Measurements from ENCODE around the gene SCN4B.
"Not testable (repeated sequence)": the region's sequence is repeated elsewhere in the genome, so short reads cannot be mapped to it uniquely, and the experiment has no call there.

SCN4B gene

DNA sequence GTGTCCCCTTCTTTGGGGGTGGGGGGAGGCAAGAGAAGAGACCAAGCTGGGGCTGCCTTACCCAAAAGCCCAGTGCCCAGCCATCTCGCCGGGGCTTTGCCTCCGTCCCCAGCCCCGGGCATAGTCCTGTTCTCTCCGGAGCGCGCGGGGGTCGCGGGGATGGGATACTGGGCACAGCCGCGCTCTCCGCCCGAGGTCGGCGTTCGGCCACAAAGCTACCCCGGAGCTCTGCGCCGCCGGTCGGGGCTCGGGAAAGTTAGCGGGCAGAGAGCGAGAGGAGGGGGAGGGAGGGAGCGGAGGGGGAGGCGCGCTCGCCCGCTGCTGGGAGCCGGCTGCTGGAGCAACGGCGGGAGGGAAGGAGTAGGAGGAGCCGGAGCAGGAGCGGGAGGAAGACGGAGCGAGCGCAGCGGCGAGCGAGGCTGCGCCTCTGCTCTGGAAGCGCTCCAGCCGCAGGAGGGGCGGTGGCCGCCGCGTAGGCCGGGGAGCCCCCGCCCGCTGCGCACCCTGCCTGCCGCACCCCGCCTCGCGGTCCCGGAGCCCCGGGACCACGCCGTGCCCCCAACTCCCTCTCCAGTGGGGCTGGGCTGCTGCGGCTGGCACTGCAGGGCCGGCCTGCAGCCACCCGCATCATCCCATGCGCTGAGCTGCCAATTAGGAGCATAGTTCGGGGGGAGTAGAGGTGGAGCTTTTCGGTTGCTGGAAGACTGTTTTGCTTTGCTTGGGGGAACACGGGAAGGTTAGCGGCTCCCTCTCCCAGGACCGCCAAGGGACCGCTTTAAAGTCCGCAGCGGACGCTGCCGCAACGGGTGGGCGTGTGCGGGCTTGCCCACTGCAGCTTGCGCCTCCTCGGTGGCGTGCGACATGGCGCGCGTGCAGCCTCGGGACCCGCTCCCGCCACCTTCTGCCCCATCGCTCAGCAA is at the start of gene SCN4B:
TSS of gene SCN4B (minus strand) at position 272 of the 920 bp plus-strand sequence. CDS start at position 122, 150 bp downstream.
- peak; percentile 88 for DNase-seq (ENCODE audit: low spot score)

DNA sequence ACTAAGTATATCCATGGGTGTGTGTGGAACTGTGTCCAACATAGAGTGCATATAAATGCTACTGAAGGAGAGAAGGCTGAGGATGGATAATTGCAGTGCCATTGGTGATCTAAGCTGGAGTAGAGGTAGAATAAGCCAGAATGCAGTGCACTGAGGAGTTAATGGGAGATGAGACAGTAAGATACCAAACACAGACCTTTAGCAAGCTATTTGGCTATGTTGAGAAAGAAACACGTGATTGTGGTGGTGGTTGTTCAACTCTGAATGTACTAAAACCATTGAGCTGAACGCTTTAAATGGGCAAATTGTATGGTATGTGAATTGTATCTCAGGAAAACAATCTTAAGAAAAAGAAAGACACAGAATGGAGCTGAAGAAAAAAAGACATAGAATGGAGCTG is 49.3 kb upstream of the SCN4B start:
- DNase-seq (ENCODE audit: low spot score) = no peak

DNA sequence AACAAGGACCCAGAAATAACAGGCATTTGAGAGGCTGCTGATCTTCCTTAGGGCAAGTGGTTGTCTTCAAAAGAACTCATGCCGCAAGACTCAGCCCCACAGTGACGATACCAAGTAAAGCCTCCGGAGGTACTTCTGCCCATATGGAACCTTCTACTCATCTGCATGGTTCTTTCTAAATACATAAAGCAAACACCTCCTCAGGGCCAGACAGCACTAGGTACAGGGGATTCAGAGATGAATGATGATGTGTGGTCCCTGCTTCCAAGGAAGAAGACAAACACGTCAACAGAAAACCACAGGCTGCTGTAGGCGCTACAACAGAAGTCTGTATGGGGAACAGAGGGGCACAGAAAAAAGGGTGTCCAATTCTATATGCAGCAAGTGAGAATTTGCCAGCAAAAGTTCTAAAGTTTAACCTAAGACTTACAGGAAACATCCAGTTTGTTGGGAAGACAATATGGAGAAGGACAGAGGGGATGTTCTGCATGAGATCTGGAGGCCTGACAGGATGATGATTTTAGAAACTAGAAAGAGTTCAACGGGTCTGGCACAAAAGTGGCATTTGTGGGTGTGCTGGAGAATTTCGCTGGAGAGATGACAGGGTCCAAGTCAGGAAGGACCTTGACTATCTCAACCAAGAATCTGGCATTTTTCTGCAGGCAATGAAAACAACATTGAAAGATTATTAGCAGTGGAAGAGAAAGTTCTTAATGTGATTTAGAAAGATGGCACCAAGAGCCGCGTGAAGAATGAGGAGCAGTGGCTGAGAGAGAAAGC is 48.5 kb upstream of the SCN4B start:
- no peak for DNase-seq (ENCODE audit: low spot score)

- no peak for DNase-seq (ENCODE audit: low spot score)
These were observed 47.9 kb upstream of the SCN4B start for GRCh38 chr11:118200497-118200896.

- no peak for DNase-seq (ENCODE audit: low spot score)
These were observed 46.5 kb upstream of the SCN4B start for GRCh38 chr11:118199135-118199534.

GRCh38 chr11:118198370-118198769 is 45.7 kb upstream of the SCN4B start:
- peak; percentile 84 for DNase-seq (ENCODE audit: low spot score)

DNA sequence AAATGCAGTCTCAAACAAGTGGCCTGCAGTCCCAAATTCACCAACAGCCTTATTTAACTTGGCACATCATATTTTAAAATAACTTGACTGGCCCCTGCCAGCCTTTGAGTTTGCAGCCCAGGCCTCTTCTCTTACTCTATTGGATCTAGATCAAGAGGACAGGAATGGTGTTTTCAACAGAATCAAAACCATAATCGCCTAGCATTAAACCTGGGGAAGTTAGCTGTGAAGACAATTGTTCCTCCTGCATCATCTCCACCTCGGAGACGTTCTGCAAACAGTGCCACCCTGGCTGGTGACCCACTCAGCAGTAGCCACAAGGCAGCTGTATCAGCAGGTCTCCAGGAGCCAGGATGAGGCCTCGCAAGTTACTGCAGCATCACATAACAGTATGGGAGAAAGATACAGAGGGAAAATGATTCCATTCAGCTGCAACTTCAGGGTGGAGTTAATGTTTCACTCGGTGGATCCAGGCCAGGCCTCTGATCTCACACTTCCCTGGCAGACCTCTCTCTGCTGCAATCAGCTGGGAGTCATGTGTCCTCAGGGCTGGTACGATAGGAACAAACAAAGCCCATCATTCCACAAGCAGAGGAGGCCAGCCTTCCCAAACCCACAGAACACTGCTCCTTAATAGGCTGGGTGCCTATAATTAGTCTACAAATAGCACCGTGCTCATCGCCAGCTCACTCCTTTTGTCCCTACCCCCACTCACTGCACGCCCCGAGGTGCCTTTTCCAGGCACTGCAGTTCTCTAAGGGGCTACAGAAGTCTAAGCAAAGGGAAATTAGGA is 42.4 kb upstream of the SCN4B start:
- peak; percentile 89 for DNase-seq (ENCODE audit: low spot score)

DNA sequence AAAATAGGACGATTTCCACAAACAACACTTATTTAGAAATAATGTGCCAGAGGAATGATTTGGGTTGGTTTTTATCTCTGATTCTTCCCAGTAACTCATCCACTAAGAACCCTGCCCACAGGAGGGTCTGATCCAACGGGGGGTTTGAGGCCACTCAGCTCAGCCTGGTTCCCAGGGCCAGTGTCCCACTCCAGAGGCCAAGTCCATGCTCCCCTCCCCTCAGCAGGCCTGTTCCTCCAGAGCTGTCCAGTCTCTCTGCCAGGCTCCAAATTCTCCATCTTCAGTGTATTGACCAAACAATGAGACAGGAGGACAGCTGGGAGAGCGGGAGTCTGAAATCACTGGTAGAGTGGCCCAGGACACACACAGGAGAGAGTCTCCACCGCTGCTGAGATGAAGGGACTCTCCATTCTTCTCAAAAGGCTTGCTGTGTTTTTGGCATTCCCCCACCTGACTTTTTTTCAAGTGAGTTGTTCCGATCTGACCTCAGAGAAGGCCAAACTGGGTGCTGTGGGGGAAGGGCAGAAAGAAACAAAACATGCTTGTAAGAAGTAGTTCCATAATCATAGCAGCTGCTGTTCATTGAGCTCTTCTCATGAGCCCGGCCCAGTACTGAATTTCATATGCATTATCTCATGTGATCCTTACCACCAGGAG is 41.4 kb upstream of the SCN4B start:
- no peak for DNase-seq (ENCODE audit: low spot score)

DNA sequence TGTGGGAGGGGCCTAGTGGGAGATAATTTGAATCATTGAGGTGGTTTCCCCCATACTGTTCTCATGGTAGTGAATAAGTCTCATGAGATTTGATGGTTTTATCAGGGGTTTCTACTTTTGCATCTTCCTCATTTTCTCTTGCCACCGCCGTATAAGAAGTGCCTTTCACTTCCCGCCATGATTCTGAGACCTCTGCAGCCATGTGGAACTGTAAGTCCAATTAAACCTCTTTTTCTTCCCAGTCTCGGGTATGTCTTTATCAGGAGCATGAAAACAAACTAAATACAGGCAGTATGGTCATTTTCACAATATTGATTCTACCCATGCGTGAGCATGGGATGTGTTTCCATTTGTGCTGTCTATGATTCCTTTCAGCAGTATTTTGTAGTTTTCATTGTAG is 40.2 kb upstream of the SCN4B start:
- not testable (repeated sequence) for DNase-seq (ENCODE audit: low spot score)

DNA sequence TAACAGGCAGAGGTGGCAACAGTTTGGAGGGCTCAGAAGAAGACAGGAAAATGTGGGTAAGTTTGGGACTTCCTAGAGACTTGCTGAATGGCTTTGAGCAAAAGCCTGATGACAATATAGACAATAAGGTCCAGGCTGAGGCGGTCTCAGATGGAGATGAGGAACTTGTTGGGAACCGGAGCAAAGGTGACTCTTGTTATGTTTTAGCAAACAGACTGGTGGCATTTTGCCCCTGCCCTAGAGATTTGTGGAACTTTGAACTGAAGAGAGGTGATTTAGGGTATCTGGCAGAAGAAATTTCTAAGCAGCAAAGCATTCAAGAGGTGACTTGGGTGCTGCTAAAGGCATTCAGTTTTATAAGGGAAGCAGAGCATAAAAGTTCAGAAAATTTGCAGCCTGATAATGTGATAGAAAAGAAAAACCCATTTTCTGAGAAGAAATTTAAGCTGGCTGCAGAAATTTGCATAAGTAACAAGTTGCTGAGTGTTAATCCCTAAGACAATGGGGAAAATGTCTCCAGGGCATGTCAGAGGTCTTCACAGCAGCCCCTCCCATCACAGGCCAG is 38.4 kb upstream of the SCN4B start:
- DNase-seq (ENCODE audit: low spot score) = not testable (repeated sequence)

DNA sequence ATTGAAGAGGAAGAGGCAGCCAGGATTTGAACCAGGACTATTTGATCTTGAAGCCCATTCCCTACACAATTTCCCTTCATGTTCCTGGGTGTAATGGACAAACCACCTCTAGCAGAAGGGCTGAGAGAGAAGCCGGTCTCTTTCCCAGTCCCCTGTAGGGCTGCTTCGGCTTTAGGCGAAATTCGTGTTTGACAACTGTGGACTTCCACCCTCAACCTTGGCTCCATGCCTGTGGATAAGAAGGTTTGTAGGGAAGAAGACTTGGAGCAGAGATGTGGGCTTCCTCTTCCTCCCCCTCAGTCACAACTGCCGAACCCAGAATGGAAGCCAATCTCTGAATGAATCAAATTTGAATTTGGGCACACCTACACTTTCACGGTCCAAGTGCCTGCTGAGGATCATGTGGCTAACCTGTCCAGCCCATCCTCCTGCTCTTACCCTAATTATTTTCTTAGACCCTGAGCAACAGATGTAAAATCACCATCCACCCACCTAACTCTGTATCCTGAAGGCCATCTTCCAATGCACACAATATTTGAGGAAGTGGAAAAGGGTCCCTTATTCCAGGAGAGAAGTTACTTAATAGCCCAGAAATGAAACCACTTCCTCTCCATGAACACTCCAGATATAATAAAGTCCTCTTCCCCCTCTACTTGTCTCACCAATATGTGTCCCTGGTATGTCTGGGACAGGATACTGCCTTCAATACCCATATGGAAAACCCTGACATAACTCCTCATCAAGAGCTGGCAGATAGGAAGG is 33.9 kb upstream of the SCN4B start:
- no peak for DNase-seq (ENCODE audit: low spot score)

DNA sequence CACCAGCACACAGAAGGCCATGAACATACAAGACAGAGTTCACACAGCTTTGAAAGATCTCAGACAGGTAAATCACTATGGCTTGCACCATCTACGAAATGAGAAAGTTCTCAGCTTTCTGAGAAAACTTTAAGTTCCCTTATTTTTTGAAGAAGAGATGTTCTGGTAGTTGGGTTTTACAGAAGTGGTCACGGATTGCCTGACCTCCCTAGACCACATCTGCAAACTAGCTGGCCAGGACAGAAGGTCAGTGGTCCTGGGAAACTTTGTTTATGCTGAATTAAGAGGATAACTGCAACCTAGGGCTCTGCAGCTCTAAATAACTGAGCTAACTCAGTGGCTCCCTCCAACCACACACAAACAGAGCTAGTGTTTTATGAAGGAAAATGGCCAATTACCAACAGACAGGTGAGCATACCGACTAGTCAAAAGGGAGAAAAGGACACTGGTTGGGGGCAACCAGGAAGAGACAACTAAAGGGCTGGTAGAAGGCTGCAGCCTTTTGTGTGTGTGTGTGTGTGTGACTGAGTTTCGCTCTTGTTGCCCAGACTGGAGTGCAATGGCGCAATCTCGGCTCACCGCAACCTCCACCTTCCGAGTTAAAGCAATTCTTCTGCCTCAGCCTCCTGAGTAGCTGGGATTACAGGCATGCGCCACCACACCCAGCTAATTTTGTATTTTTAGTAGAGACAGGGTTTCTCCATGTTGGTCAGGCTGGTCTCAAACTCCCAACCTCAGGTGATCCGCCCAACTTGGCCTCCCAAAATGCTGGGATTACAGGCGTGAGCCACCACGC is 32.4 kb upstream of the SCN4B start:
- no peak for DNase-seq (ENCODE audit: low spot score)

DNA sequence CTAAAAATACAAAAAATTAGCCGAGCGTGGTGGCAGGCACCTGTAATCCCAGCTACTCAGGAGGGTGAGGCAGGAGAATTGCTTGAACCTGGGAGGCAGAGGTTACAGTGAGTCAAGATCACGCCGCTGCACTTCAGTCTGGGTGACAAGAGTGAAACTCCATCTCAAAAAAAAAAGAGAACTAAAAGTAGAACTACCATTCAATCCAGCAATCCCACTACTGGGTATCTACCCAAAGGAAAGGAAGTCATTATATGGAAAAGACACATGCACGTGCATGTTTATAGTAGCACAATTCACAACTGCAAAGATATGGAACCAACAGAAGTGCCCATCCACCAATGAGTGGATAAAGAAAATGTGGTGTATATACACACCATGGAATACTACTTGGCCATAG is 31.1 kb upstream of the SCN4B start:
- not testable (repeated sequence) for DNase-seq (ENCODE audit: low spot score)

GRCh38 chr11:118180300-118180703 is 27.7 kb upstream of the SCN4B start:
- DNase-seq (ENCODE audit: low spot score) = peak; percentile 43

- no peak for DNase-seq (ENCODE audit: low spot score)
These were observed 24.1 kb upstream of the SCN4B start for GRCh38 chr11:118176778-118177134.

DNA sequence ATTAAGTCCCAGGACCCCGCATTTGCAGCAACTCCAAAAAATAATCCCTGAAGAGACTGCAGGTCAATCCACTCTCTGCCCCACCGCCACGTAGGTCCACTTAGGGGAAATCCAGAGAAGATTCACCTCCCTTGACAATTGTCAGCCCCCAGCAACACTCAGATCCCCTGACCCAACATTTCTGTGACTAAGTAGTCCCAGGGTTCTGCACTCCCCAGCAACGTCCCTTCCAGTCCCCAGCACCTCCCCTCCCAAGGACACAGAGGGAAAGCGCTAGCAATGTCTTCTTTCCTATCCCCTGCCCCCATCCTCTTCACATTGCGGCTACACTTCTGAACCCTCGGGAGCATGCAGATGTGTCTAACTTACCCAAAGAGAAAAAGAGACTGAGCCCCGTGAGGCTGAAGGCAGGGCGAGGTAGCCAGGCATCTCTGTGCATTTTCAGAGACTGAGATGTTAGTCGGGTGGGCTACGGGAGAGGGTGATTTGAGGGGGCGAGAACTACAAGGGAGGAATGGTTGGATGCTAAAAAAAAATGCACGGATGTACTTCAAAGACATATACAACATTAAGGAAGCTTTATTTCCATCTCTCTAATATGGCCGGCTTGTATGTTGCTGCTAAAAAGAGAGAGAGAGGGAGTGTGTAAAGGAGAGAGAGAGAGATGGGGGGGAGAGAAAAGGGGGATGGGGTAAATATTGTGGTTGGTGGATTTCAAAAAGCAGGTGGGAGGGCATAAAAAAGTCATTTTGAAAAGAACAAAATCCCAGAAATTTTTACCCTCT is 23.6 kb upstream of the SCN4B start, which contains the start of gene SCN2B:
TSS of gene SCN2B (minus strand) at position 647 of the 785 bp plus-strand sequence. CDS start at position 439, 208 bp downstream.
- DNase-seq (ENCODE audit: low spot score) = no peak

DNA sequence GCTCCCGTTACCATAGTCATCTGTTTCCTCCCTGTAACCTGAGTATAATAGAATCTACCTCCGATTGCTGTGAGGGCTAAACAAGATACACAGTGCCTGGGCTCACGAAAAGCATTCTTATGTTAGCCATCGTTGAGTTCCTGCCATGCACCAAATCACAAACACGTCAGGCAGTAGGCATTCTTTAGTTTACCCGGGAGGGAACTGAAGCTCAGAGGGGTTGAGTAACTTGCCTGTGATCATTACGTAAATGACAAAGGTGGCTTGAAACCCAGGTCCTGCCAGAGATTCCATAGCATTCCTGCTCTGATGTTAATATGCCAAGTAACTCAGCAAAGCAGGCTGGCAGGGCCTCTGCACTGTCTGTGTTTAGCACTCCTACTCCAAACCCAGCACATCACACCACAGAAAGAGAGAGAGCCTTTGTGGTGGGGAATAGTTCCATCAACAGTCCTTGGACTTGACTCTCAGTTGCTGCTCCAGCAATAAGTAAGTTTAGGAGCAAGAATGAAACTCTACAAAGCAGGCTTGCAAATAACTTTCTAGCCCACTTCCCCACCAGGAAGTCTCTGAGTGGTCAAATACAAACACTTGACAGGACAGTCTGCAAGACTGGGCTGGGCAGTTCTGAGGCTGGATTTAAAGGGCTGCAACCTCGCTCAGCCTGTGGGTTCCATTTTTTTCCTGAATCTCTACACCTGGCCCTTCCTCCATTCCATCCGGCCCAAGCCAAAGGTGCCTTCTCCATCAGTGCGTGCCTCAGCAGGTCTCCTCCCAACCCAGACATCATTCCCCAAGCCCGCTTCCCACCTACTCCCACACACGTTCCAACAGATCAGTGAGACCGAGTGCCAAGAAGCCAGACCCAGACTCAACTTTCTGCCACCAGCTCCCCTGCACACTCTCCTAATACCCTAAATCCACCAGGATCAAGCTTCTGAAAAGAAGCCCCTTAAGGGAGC is 22.7 kb upstream of the SCN4B start:
- peak; percentile 36 for DNase-seq (ENCODE audit: low spot score)
